GM12865 (cell line): ENCODE results near the gene MTM1.

ENCODE experiments used
- DNase-seq: peaks from one replicate; pipeline ENCODE4 v3.0.0; 2010; ENCODE audit warnings: low read depth
- H3K4me3 ChIP-seq: 2 replicates; pipeline ENCODE4 v1.5.1; 2011; ENCODE audit warnings: mild to moderate bottlenecking, low read depth, low read length, control low read depth
- CTCF ChIP-seq: IDR thresholded peaks from 2 replicates; pipeline ENCODE4 v1.5.1; 2011; ENCODE audit warnings: low read length, control low read depth, low read depth, inconsistent platforms; ENCODE audit not compliant: insufficient read depth; ENCODE audit errors: missing control alignments

MTM1 gene

GRCh38 chrX:150616179-150616862, 47.9 kb downstream of the MTM1 start:
- TF ChIP-seq CTCF, result no peak
- peak; percentile 3 for DNase-seq
- no peak overlapping the region for H3K4me3 ChIP-seq

GRCh38 chrX:150616863-150617198, 48.4 kb downstream of the MTM1 start:
- no peak for TF ChIP-seq CTCF
- no peak overlapping the region for H3K4me3 ChIP-seq
- DNase-seq, result no peak

- no peak for TF ChIP-seq CTCF
- DNase-seq, result no peak
- no peak overlapping the region for H3K4me3 ChIP-seq
Measured at GRCh38 chrX:150621652-150622051, 53.2 kb downstream of the MTM1 start.

GRCh38 chrX:150623583-150623982, 55.2 kb downstream of the MTM1 start:
- no peak overlapping the region for H3K4me3 ChIP-seq
- no peak for DNase-seq
- TF ChIP-seq CTCF, result no peak

GRCh38 chrX:150625097-150625496, 56.7 kb downstream of the MTM1 start:
- H3K4me3 ChIP-seq, result no peak overlapping the region
- no peak for DNase-seq
- TF ChIP-seq CTCF, result no peak

GRCh38 chrX:150625875-150626274, 57.5 kb downstream of the MTM1 start:
- no peak overlapping the region for H3K4me3 ChIP-seq
- TF ChIP-seq CTCF, result no peak

GRCh38 chrX:150627957-150628356, 59.5 kb downstream of the MTM1 start:
- no peak for TF ChIP-seq CTCF
- no peak overlapping the region for H3K4me3 ChIP-seq
- no peak for DNase-seq

More at GRCh38 chrX:150625875-150626274, 57.5 kb downstream of the MTM1 start:
- no peak for DNase-seq
